ENCODE results near the gene OPA3.

OPA3 gene

DNA sequence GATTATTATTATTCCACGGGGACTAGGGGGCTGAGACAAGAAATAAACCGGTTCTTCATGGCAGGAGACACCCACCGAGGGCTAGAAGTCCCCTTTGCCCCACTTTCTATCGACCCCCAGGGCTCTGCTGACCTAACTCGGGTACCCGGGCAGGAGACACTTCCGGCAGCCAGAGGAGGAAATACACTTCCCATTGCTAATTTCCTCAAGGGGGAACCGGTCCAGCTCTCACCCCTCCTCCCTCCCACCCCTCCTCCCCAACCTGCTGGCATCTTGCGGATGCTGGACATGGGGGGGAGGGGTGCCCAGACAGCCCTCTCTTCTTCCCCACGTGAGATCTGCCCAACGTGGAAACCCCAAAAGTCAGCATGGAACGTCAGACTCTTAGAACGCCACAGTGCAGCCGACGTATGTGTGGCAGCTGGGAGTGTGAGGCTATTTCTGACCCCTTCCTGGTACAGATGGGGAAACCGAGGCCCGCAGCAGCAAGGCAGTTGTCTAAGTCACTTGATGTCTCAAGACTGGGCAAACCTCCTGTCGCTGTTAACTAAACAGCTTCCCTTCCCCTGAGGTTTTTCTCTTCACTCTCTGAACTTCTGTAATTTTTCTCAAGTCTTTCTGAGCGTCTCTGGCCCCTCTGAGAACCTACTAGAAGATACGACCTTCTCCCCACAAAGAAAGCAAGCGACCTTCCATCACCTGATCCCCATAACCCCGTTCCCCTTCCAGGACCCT is 13.8 kb upstream of the OPA3 start:
- DNase-seq (ENCODE audit: low read depth, low spot score), result no peak

DNA sequence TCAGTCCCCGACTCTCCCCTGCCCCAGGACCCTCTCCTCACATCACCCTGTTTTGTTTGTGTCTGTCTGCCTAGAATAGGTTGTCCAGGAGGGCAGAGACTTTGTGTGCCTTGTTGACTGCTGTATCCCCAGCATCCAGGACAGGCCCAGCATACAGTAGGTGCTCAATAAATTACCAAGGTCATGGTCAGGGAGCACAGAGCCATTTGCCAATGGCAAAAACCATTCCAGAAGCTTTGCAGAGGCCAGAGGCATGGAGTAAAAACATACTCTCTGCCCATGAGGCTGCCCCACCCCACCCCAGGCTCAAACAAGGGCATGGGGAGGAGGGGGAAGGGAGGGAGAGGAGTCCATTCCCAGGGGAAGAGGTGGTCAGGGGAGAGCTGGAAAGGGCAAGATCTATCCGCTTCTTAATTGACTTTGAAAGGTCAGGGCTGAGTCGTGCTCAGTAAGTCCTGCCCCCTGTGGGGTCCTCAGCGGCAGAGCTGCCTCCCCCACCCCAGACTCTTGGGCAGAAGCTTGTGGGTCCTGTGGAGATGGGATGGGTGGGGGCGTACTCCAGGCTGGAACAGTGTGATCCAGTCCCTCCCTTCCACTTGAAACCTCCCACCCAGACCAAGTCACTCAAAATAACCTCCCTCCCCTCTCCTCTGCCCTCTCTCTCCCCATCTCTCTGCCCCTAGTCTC is 13.0 kb upstream of the OPA3 start:
- DNase-seq (ENCODE audit: low read depth, low spot score), result no peak

DNA sequence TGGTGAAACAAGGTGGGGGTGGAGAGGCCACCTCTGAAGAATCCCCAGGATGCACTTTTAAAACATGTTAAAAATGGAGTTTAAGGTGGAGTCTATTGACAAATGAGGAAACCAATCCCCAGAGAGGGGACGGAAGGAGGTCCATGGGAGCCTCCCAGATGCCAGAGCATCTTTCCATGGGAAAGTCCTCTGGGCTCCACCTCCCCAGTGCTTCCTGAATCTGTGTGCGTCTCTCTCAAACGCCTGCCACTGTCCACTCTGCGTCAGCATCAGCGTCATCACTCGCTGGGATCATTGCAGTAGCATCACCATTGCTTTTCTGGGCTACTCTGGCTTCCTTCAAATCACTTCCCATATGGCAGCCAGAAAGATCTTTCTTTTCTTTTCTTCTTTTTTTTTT is 11.2 kb upstream of the OPA3 start:
- DNase-seq (ENCODE audit: low read depth, low spot score), result no peak

DNA sequence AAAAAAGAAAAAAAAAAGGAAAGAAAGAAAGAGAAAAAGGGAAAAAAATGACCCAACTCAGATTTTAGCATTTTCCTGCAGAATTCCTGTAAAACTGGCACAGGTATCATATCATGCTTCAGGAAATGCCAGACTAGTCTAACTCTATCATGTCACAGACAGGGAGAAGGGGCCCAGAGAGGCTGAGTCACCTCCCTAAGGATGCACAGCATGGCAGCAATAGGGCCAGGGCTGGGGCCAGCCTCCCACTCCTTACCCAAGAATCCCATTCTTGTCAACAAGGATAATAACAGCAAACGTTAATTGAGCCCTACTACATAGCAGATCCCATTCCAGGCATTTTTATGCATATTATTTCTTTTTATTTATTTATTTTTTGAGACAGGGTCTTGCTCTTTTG is 8.9 kb upstream of the OPA3 start:
- no peak for DNase-seq (ENCODE audit: low read depth, low spot score)

DNA sequence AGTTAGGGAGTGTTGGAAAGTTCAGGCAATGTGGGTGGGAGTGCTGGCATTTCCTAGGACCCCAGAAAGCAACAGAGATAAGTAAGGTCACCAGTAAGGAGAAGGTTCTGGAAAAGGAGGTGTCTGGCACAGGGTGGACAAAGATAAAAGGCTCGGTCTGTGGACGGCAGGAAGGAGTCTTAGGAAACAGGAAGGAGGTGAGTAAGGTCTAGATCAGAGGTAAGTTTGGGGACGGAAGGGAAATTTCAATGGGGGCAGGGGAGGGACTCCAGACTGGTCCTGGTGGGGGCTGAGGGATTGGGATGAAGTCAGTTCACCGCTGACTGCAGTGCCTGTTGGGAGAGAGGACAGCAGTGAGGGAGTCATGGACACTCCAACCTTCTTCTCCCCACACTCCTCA is 7.8 kb upstream of the OPA3 start:
- DNase-seq (ENCODE audit: low read depth, low spot score), result no peak

DNA sequence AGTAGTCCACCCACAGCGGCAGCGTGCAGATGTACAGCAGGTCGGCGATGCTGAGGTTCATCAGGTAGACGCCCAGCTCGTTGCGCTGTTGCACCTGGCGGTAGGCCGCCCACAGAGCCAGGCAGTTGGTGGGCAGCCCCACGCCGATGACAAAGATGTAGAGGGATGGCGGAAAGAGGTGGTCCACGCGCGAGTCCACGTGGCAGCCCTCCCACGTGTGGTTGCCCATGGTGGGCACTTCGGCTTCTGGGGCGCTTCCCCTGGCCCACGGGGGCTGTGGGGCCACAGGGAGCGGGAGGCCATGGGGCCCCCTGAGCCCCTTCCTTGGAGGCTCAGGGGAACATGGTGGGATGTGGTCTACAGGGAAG is 7.0 kb upstream of the OPA3 start:
- no peak for DNase-seq (ENCODE audit: low read depth, low spot score)

DNA sequence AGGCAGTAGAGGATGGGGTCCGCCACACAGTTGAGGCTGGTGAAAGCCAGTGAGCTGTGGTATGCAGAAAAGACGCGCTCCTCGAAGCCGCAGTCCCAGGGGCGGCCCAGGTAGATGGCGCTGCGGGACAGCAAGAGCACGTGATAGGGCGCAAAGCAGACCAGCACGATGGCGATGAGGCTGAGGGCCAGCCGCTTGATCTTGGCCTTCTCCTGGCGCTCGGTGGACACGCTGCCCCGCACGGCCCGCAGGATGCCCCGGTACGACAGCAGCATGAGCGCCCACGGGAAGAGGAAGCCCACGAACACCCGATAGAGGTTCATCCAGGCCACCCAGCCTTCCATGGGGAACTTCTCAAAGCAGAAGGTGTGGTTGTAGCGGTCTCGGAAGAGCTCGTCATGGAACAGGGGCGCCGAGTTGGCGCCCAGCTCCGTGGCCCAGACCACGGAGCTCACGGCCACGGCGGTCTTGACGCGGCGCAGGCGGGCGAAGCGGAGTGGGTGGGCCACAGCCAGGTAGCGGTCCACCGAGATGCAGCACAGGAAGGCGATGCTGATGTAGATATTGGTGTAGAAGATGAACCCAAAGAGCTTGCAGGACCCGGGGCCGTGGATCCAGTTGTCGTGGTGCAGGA is 6.5 kb upstream of the OPA3 start:
- no peak for DNase-seq (ENCODE audit: low read depth, low spot score)

DNA sequence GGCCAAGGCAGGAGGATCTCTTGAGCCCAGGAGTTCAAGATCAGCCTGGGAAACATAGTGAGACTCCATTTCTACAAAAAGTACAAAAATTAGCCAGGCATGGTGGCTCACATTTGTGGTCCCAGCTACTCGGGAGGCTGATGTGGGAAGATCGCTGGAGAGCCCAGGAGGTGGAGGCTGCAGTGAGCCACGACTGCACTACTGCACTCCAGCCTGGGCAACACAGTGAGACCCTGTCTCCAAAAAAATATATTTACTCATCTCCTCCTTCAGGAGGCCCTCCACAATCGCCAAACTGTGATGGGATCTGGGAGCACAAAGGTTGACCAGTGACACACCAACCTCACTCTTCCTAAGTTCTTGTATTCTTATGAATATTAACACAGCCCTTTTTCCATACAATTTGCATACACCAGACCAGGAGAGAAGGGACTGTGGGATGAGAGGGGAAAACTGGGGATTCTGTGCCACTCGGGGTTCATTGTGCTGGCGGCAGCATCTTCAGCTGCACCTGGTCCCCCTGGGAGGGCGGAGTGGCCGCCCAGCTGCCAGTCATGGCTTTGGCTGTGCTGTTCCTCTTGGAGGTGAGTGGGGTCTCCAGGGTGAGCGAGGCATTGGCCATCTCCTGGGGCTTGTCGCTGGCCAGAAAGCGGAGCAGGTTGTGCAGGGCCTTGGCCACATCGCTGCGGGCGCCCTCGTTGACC is 5.8 kb upstream of the OPA3 start:
- DNase-seq (ENCODE audit: low read depth, low spot score), result no peak

DNA sequence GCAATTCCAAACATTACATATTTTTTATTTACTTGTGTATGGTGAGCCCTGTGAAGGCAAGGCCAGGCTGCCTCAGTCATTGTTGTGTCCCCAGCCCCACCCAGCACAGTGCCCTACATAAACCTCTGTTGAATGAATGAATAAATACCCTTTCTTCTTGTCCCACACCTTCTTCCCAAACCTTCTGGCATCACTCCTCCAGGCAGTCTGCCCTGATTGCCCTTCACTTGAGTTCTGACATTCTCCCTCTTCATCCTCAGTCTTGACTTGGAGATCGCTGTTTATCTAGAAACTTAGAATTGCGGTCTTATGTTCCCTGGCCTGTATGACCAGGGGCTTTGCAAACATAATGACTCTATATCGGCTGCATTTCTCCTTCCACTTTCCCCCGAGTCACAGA is 5.2 kb upstream of the OPA3 start:
- DNase-seq (ENCODE audit: low read depth, low spot score), result no peak

DNA sequence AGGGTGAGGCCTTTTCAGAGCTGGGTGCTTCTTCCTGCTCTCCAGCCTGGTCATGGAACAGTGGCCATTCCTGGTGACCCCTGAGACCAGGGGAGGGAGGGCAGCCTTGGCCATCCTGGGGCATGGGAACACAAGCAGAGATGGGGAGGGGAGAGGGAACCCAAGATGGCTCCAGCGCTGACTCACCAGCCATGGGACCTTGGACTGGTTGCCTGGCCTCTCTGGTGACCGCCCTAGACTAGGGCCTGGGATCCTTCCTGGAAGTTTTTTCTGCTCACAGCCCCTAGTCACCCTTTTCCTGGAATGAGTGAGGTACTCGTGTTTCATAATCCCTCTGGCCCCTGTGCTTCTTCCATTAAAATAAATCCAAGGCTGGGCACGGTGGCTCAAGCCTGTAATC is 3.3 kb upstream of the OPA3 start:
- DNase-seq (ENCODE audit: low read depth, low spot score), result no peak

DNA sequence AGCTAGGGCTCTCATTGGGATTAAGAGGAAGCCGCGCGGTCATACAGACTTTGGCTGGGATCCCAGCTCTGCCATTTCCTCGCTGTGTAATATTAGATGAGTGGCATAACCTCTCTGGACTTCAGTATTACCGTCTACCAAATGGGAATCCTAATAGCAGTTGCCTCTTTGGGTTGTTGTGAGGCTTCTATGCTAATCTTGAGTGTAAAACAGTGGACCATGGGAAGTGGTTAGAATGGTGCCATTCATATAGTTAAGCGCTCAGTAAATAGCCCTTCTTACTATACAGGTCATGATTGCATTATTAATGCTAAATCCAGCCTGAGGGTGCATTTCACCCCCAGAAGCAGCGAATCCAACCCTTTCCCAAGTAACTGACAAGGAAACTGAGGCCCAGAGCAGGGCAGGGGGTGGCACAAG is 566 bp upstream of the OPA3 start:
- no peak for DNase-seq (ENCODE audit: low read depth, low spot score)

DNA sequence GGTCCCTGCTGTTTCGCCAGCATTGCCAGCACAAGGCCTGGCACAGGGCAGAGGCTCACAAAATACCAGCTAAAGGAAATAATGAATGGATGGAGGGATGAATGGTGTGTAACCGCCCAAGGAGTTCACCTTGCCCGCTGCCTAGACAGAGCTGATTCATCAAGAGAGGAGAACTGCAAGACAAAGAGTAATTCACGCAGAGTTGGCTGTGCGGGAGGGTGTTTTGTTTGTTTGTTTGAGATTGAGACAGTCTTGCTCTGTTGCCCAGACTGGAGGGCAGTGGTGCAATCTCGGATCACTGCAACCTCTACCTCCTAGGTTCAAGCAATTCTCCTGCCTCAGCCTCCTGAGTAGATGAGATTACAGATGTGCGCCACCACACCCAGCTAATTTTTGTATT is 3.0 kb downstream of the OPA3 start:
- DNase-seq (ENCODE audit: low read depth, low spot score), result no peak

DNA sequence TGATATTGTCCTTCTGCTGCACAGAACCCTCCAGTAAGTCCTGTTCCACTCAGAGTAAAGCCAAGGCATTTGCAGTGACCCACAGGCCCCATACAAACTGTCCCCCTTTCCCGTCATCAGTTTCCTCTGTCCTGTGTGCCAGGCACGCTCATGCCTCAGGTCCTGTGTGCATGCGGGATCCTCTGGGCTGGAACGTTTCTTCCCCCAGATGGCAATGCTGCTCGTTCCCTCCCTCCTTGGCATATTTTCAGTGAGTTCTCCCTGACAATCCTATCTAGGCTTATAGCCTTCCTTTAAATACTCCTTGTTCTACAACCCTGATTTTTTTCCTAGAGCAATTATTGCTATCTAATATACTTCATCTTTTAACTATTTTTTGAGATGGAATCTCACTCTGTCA is 5.7 kb downstream of the OPA3 start:
- DNase-seq (ENCODE audit: low read depth, low spot score), result no peak

DNA sequence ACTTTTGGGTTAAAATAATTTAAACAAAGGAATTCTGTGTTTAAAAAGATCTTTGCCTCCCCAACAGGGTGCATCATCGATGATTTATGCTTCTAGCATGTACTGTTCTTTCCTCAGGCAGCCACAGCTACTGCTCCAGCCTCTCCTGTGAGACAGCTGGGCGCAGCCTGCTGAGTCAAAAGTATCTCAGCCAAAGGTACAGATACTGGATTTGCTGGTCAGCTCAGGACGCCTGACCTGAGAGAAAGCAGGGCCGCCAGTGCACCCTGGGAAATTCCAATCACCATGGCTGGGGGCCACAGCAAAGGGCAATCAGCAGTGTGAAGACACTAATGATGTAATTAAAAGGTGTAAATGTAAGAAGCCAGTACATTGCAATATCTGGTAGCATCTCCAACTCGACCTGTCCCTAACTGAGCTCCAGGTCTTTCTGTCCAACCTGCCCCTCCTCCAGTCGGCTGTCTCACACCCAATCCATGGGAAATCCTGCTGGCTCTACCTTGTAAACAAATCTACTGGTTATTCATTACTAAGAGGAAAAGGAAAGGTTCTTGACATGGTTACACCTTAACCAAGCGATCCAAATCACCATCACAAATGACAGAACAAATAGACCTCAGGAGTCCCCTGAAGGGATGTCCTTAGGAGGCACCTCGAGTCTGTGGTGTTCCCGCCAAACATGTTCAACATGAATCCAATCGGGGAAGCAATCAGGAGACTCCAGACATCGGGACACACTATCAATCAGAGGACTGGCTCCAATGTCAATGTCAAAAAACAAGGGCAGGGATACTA is 7.3 kb downstream of the OPA3 start:
- no peak for DNase-seq (ENCODE audit: low read depth, low spot score)

DNA sequence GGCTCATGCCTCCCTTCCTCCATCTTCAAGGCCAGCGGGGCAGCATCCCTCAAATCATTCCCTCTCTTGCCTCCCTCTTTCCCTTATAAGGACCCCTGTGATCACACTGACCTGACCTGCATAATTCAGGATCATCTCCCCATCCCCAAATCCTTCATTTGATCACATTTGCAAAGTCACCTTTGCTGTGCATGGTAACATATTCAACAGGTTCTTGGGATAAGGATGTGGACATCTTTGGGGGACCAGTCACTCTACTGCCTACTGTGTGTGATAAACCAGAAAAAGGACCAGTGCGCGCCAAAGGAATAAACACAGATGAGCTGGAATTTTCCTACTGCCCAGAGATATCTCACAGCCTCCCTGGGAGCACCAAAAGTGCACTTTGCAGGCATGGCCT is 7.9 kb downstream of the OPA3 start:
- no peak for DNase-seq (ENCODE audit: low read depth, low spot score)

DNA sequence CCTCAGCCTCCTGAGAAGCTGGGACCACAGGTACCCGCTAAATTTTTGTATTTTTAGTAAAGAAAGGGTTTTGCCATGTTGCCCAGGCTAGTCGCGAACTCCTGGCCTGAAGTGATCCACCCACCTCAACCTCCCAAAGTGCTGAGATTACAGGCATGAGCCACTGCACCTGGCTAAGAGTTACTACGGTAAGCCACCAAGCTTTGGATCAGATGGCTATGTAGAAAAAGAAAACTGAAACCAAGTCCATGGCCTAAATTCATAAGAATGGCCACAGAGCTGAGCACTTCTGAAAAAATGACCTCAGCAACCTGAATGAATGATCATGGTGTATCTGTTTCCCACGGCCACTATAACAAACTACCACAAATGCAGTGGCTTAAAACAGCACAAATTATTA is 9.4 kb downstream of the OPA3 start:
- DNase-seq (ENCODE audit: low read depth, low spot score), result no peak

DNA sequence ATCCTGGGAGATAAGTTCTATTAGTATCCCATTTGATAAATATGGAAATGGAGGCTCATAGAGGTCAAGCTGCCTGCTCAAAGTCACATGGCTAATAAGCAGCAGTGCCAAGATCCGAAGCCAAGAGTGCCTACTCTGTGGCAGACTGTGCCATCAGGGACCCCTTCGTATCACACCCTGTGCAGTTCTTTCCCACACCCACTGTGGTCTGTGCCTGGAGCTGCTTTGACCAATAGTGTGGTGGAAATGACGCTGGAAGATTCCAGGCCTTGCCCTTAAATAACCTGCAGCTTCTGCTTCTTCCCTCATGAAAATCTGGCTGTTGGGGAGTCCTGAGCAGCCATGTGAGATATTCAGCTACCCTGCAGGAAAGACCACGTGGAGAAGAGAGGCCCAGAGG is 10.1 kb downstream of the OPA3 start:
- DNase-seq (ENCODE audit: low read depth, low spot score), result no peak

DNA sequence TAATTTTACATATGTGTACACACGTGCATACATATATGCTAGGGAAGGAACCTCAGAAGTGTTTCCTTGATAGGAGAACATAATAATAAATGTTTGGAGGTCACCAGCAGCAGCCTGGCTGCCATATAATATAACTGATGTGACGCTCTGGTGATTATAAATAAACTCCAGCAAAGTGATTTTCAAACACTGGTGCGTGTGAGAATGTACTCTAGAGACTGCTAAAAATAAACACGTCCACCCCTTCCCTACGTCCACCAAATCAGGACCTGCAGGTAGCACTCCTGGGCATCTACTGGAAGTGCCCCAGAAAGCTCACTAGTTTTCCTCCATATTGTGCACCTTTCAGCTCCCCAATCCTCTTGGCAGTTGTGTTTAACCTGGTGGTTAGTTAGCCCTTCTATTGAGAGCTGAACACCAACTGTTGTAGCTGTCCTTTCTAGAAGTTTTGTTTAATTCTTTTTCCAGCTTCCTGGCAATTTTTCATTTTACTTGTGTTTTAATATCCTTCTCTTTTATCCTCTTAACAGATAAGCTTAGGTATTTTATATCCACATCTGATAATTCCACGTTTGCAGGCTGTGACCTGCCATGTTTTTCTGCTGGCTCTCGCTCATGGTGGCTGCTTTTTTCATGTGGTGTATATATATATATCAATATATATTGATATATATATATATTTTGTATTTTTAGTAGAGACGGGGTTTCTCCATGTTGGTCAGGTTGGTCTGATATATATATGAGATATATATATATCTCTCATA is 13.0 kb downstream of the OPA3 start:
- DNase-seq (ENCODE audit: low read depth, low spot score), result no peak

DNA sequence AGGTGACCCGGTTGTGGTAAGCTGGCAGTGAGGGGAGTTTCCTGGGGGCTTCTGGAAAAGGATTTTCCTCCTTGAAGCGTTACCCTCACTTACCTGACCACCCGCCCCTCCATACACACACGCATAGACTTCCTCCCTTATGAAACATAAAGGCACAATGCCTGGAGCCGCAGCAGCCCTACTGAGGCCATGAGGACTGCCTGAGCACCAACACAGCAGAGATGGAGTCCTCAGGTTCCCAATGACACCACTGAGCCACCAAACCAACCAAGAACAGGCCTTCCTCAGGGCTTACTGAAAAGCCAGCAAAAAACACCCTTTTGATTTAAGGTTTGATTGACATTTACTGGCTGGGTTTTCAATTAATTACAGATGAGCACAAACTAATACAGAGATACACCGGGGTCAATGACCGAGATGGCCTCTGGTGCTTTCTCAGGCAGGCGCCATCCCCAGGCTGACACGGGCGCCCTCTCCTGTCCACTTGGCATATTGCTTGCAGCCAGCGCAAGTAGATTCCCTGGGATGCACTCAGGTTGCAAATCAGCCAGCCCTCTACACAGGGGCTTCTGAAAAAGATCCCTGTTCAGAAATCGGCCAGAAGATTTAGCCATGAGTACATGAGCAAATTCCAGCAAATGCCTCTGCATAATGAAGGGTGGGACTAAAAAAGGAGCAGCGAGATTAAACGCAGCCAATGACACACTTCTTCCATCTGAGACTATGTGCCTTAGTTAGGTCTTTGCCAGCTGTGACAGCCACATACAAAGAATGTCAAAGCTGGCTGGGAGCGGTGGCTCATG is 14.8 kb downstream of the OPA3 start:
- peak; percentile 10 for DNase-seq (ENCODE audit: low read depth, low spot score)

DNA sequence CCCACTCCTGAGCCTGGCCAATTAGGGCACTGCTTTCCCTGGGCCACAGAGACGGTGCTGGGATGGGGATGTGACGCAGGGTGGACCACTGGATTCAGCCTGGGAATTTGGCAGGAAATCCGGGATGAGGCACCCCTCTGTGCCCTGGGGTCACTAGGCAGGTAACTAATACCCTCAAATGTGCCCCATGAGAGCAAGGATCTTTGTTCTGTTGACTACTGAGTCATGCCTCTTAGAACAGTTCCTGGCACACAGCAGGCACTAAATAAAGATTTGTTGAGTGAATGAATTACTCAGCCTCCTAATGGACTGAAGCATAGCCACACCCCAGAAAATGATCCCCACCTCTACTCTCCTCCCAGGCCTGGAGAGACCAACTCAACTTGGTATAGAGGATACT is 15.9 kb downstream of the OPA3 start:
- DNase-seq (ENCODE audit: low read depth, low spot score), result no peak
